ENCODE results near the gene NINL. TPM values are rescaled to one million over a fixed set of nuclear protein-coding genes. Genes with fewer than 3 reads are reported as not detected.
A peak's percentile ranks its signal among the peaks of the same experiment; 100 is the strongest.

NINL gene
- total and polyA plus RNA-seq, 4 donors, result 1.9 to 3.6 (median 2.8) TPM

GRCh38 chr20:25538838-25539665, 46.3 kb downstream of the NINL start:
- Histone ChIP-seq H3K27me3 (ENCODE audit: control insufficient read depth in 4 of 4, insufficient read depth in 4 of 4, low read length in 3 of 4) (no peaks in the 10 kb centered on the region), H3K9me3 (ENCODE audit: control insufficient read depth in 4 of 4, low read length in 3 of 4) (no peaks in the 10 kb centered on the region), H3K36me3 (ENCODE audit: control insufficient read depth in 4 of 4, insufficient read depth in 3 of 4, low read depth in 1 of 4, low read length in 3 of 4) (no peaks in the 10 kb centered on the region), H3K4me1 (ENCODE audit: control insufficient read depth in 4 of 4, insufficient read depth in 4 of 4, low read length in 3 of 4) (peaks cover 8 to 62% (median 34%) of the 10 kb centered on the region in 4 donors), H3K4me3 (ENCODE audit: low read depth in 1 of 3, low read length in 3 of 3) (peak overlapping the region; percentile 39 to 69 (median 57)), H3K27ac (ENCODE audit: low read depth in 1 of 2, low read length in 2 of 2) (peak overlapping the region; percentile 83 to 86), H3K9ac (ENCODE audit: low read depth in 1 of 2, low read length in 2 of 2) (peak overlapping the region; percentile 45 to 75)
- 41% methylated on average over 17 of the region's 17 CpGs for WGBS
- DNase-seq (ENCODE audit: low spot score), result peak; percentile 43
- TF ChIP-seq NR2F2 (IDR thresholded peaks at IDR 0.05) (peak; percentile 94), CTCF (IDR thresholded peaks at IDR 0.05; ENCODE audit: low read depth, low read length, missing input control) (no peak), GABPA (IDR thresholded peaks at IDR 0.05 in 1 of 2, conservative IDR thresholded peaks at IDR 0.05 in 1 of 2) (peak in 1 of 2 donors; percentile 43), YY1 (IDR thresholded peaks at IDR 0.05) (peak; percentile 79), HNF4A (conservative IDR thresholded peaks at IDR 0.05) (peak; percentile 90 to 95), ZBTB33 (IDR thresholded peaks at IDR 0.05) (peak; percentile 94), FOXA2 (IDR thresholded peaks at IDR 0.05) (peak; percentile 94), EGR1 (IDR thresholded peaks at IDR 0.05; ENCODE audit: low read depth in 2 of 2) (no peak), HNF4G (IDR thresholded peaks at IDR 0.05) (peak; percentile 29), RXRA (IDR thresholded peaks at IDR 0.05) (peak; percentile 98 to 100), MAX (IDR thresholded peaks at IDR 0.05) (peak; percentile 97), REST (IDR thresholded peaks at IDR 0.05) (peak; percentile 71), JUND (IDR thresholded peaks at IDR 0.05) (peak in 1 of 2 donors; percentile 85), ATF3 (IDR thresholded peaks at IDR 0.05) (no peak), FOXA1 (IDR thresholded peaks at IDR 0.05) (peak; percentile 92), TAF1 (conservative IDR thresholded peaks at IDR 0.05) (peak; percentile 27), RAD21 (IDR thresholded peaks at IDR 0.05) (peak; percentile 60 to 69), SP1 (IDR thresholded peaks at IDR 0.05) (peak; percentile 96)

All from liver (tissue), 9 donors.